ENCODE results near the gene ACOXL. TPM values are rescaled to one million over a fixed set of nuclear protein-coding genes. Genes with fewer than 3 reads are reported as not detected.

ACOXL gene
- total RNA-seq, 2 experiments from 2014 or later: 0.20 to 0.96 TPM

DNA sequence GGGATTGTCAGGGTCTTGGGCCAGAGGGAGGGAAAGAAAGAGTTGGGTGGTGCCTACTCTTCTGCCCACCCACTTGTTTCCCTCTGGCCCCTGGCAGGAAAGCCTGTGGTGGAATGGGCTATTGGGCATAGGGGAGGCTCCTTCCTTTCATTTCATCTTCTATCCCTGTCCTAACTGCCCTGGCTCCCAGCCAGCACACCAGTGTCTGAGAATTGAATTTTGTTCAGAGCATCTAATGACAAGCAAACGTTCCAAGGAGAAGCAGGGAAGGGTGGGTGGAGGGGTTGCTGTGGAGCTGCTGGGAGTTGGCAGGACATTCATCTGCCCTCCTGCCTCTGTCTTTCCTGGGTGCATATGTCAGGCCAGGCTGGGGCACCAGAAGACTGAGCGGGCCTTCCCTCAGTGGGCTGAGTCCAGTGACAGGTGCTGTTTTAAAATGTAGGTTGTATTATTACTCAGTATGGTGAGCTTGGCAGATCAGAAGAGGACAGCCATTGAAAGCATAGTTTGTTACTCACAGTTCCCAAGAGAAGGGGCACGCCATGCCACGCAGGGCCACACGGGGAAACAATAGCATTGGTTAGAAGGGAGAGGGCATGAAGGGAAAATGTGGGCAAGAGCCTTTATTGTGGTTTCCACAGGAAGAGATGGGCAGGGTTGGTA lies 171.9 kb downstream of the ACOXL start:
- Mint-ChIP-seq H3K36me3 (no peaks in the 10 kb centered on the region), H3K4me1 (peaks cover 2% of the 10 kb centered on the region), H3K27ac (no peak overlapping the region), H3K4me3 (no peak overlapping the region), H3K9me3 (ENCODE audit: low read depth) (no peaks in the 10 kb centered on the region), H3K27me3 (peaks cover 25% of the 10 kb centered on the region)
- CTCF ChIA-PET: no interaction called here
- DNase-seq: no peak
- ATAC-seq: no peak

- CTCF ChIA-PET: no interaction called here
- peaks cover 23% of the 10 kb centered on the region for H3K27me3 Mint-ChIP-seq
- ATAC-seq (no peak), DNase-seq (no peak)
- H3K9me3 Mint-ChIP-seq (ENCODE audit: low read depth): no peaks in the 10 kb centered on the region
- peaks cover 3% of the 10 kb centered on the region for H3K4me1 Mint-ChIP-seq
- H3K4me3 Mint-ChIP-seq: no peak overlapping the region
- no peak overlapping the region for H3K27ac Mint-ChIP-seq
- H3K36me3 Mint-ChIP-seq: no peaks in the 10 kb centered on the region
Measured at GRCh38 chr2:110904779-110905148, 172.4 kb downstream of the ACOXL start.

- H3K36me3 Mint-ChIP-seq: no peaks in the 10 kb centered on the region
- no peaks in the 10 kb centered on the region for H3K9me3 Mint-ChIP-seq (ENCODE audit: low read depth)
- peaks cover 19% of the 10 kb centered on the region for H3K27me3 Mint-ChIP-seq
- DNase-seq: no peak
- no peak for ATAC-seq
- no peak overlapping the region for H3K4me3 Mint-ChIP-seq
- CTCF ChIA-PET: no interaction called here
- no peak overlapping the region for H3K27ac Mint-ChIP-seq
- peaks cover 7% of the 10 kb centered on the region for H3K4me1 Mint-ChIP-seq
Measured at GRCh38 chr2:110905217-110905616, 172.8 kb downstream of the ACOXL start.

DNA sequence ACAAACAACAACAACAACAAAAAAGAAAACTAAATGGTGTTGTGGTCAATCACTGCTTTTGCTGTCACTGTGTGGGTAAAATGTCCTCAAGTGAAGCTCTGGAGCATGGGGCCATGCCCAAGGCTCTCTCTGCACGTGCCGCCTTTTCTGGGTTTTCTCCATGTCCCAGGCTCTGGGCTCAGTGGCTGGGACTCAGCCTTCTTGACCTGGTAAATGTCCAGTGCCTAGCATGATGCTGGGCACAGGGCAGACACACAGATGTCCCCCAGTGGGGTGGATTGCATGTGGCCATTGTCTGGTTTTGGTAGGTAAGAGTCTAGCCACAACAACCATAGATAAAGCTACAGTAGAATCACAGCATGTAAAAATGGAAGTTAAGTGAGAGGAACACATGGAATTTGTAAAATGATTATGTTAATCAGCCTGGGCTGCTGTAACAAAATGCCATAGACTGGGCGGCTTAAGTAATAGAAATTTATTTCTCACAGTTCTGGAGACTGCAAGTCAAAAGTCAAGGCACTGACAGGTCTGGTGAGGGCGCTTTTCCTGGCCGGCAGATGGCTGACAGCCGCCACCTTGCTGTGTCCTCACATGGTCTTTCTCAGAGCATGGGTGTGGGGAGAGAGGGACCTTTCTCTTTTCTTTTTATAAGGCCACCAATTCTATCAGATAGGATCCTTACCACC lies 174.4 kb downstream of the ACOXL start:
- Mint-ChIP-seq H3K27ac (no peak overlapping the region), H3K4me1 (peaks cover 10% of the 10 kb centered on the region), H3K4me3 (no peak overlapping the region)

DNA sequence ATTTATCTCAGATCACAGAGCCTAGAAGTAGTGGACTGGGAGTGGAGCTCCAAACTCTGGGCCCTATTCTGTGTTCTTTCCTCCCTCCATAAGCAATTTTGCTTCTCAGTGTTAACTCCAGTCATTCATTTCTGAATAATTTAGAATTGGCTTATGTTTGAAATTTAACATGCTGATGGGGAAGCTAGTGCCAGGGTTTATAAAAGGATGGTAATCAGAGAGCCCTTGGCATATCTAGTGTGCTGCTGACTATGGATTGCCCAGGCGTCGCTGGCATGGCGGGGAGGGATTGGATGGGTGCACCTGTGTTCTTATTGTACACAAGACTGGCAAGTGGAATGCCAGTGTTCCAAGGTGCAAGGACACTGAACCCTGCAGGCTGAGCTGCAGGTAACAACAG lies 177.1 kb downstream of the ACOXL start:
- DNase-seq (no peak), ATAC-seq (no peak)
- H3K4me3 Mint-ChIP-seq: no peak overlapping the region
- H3K9me3 Mint-ChIP-seq (ENCODE audit: low read depth): peaks cover 22% of the 10 kb centered on the region
- H3K27ac Mint-ChIP-seq: no peak overlapping the region
- H3K4me1 Mint-ChIP-seq: peaks cover 8% of the 10 kb centered on the region
- peaks cover 32% of the 10 kb centered on the region for H3K27me3 Mint-ChIP-seq
- CTCF ChIA-PET: no interaction called here
- H3K36me3 Mint-ChIP-seq: peaks cover 11% of the 10 kb centered on the region

More for the DNA sequence above, 174.4 kb downstream of the ACOXL start:
- CTCF ChIA-PET: interaction anchor here (0.7 kb wide), 1 partner anchor 46 kb away, joined by 4 read pairs; no protein-coding TSS in a partner anchor
- DNase-seq (no peak), ATAC-seq (no peak)
- Mint-ChIP-seq H3K9me3 (ENCODE audit: low read depth) (peaks cover 7% of the 10 kb centered on the region), H3K36me3 (peaks cover 7% of the 10 kb centered on the region), H3K27me3 (peaks cover 25% of the 10 kb centered on the region)

DNA sequence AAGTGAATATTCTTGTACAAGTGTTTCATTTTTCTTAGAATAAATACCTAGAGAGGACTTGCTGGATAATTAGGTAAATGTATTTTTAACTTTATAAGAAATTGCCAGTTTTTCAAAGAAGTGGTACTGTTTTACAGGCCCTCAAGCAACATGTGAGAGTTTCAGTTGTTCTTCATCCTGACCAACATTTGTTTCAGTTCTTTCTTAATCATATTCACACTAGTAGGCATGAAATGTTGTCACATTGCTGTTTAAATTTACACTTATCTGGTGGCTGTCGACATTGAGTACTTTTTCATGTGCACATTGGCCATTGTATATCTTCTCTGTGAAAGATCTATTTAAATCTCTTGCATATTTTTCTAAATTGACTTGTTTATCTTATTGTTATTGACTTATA lies 178.1 kb downstream of the ACOXL start:
- Mint-ChIP-seq H3K9me3 (ENCODE audit: low read depth) (peaks cover 22% of the 10 kb centered on the region), H3K36me3 (peaks cover 11% of the 10 kb centered on the region)
- CTCF ChIA-PET: no interaction called here

DNA sequence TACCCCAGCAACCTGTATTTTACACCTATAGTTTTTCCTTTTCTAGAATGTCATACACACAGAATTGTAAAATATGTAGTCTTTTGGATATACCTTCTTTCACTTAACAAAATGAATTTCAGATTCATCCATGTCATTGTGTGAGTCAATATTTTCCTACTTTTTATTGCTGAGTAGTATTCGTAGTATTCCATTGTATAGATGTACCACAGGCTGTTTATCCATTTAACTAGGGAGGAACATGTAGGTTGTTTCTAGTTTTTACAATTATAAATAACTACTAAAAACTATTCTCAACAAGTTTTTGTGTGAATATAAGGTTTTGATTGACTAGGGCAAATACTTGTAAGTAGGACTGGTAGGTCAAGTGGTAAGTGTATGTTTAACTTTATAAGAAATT lies 187.4 kb downstream of the ACOXL start:
- H3K4me3 Mint-ChIP-seq: no peak overlapping the region
- H3K9me3 Mint-ChIP-seq (ENCODE audit: low read depth): peaks cover 5% of the 10 kb centered on the region
- H3K27ac Mint-ChIP-seq: no peak overlapping the region
- peaks cover 58% of the 10 kb centered on the region for H3K27me3 Mint-ChIP-seq
- peaks cover 3% of the 10 kb centered on the region for H3K36me3 Mint-ChIP-seq
- H3K4me1 Mint-ChIP-seq: no peaks in the 10 kb centered on the region
- no peak for ATAC-seq
- CTCF ChIA-PET: no interaction called here
- DNase-seq: no peak

More for the DNA sequence above, 178.1 kb downstream of the ACOXL start:
- ATAC-seq (no peak), DNase-seq (no peak)
- peaks cover 38% of the 10 kb centered on the region for H3K27me3 Mint-ChIP-seq
- no peak overlapping the region for H3K27ac Mint-ChIP-seq
- H3K4me1 Mint-ChIP-seq: peaks cover 7% of the 10 kb centered on the region
- H3K4me3 Mint-ChIP-seq: no peak overlapping the region

DNA sequence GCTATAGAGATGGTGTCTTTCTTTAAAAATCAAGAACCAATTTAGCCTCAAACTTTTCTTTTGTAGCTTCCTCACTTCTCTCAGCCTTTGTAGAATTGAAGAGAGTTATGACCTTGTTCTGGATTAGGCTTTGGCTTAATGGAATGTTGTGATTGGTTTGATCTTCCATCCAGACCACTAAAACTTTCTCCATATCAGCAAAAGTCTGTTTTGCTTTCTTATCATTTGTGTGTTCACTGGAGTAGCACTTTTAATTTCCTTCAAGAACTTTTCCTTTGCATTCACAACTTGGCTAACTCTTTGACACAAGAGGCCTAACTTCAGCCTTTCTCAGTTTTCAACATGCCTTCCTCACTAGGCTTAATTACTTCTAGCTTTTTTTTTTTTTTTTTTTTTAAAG lies 193.1 kb downstream of the ACOXL start:
- DNase-seq (no peak), ATAC-seq (no peak)
- peaks cover 15% of the 10 kb centered on the region for H3K27me3 Mint-ChIP-seq
- H3K4me3 Mint-ChIP-seq: no peak overlapping the region
- H3K4me1 Mint-ChIP-seq: no peaks in the 10 kb centered on the region
- CTCF ChIA-PET: no interaction called here
- H3K36me3 Mint-ChIP-seq: peaks cover 5% of the 10 kb centered on the region
- peaks cover 16% of the 10 kb centered on the region for H3K9me3 Mint-ChIP-seq (ENCODE audit: low read depth)
- H3K27ac Mint-ChIP-seq: no peak overlapping the region

- Mint-ChIP-seq H3K27me3 (peaks cover 5% of the 10 kb centered on the region), H3K4me3 (no peak overlapping the region), H3K27ac (no peak overlapping the region), H3K9me3 (ENCODE audit: low read depth) (peaks cover 16% of the 10 kb centered on the region), H3K36me3 (peaks cover 6% of the 10 kb centered on the region), H3K4me1 (no peaks in the 10 kb centered on the region)
- CTCF ChIA-PET: no interaction called here
- no peak for DNase-seq
- ATAC-seq: no peak
Measured at GRCh38 chr2:110927526-110927925, 195.2 kb downstream of the ACOXL start.

GRCh38 chr2:110929528-110929927 lies 197.2 kb downstream of the ACOXL start:
- Mint-ChIP-seq H3K27me3 (no peaks in the 10 kb centered on the region), H3K36me3 (peaks cover 6% of the 10 kb centered on the region), H3K9me3 (ENCODE audit: low read depth) (peaks cover 16% of the 10 kb centered on the region), H3K27ac (no peak overlapping the region), H3K4me1 (no peaks in the 10 kb centered on the region), H3K4me3 (no peak overlapping the region)
- DNase-seq (no peak), ATAC-seq (no peak)
- CTCF ChIA-PET: no interaction called here

- CTCF ChIA-PET: no interaction called here
- Mint-ChIP-seq H3K4me1 (no peaks in the 10 kb centered on the region), H3K36me3 (peaks cover 6% of the 10 kb centered on the region), H3K4me3 (no peak overlapping the region), H3K27me3 (no peaks in the 10 kb centered on the region), H3K27ac (no peak overlapping the region), H3K9me3 (ENCODE audit: low read depth) (peaks cover 15% of the 10 kb centered on the region)
- no peak for DNase-seq
- ATAC-seq: no peak
Measured at GRCh38 chr2:110931648-110932047, 199.3 kb downstream of the ACOXL start.

DNA sequence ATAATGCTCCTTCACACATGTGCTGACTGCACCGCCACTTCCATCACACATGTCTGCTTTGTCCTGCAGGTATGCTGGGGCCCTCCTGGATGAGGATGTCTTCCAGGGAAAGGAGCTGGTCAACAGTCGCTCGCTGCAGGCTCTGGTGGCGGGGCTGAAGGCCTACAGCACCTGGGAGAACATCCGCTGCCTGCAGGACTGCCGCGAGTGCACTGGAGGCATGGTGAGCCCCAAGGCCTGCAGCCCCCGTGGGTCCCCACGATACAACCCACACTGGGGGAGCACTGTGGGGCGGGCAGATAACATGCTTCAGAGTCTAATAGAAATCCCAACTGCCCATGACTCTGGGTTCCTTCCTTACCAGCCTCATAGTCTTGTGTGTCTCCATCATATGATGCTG lies 201.0 kb downstream of the ACOXL start:
- Mint-ChIP-seq H3K27me3 (no peaks in the 10 kb centered on the region), H3K27ac (no peak overlapping the region), H3K36me3 (peaks cover 6% of the 10 kb centered on the region), H3K9me3 (ENCODE audit: low read depth) (peaks cover 9% of the 10 kb centered on the region), H3K4me3 (no peak overlapping the region), H3K4me1 (no peaks in the 10 kb centered on the region)
- CTCF ChIA-PET: no interaction called here
- DNase-seq: no peak
- no peak for ATAC-seq

DNA sequence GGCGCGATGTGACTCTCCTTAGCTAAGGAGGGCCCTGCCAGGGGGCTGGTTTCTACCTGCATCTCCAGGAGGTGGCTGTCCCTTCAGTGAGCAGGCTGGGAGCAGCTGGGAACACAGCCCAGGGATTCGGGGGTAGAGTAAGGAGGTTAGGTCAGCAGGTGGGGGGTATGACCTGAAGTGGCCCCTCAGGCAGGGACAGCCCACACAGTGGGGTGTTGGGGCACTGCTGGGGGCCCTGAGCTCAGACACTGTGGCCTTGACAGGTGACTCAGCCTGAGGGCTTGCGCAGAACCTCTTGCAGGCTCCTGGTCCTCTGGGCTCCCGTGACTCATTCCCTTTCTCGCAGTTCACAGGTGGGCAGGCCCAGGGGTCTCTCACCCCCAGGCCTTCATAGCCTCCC lies 202.6 kb downstream of the ACOXL start:
- Mint-ChIP-seq H3K9me3 (ENCODE audit: low read depth) (peaks cover 3% of the 10 kb centered on the region), H3K27ac (no peak overlapping the region), H3K4me3 (no peak overlapping the region), H3K36me3 (peaks cover 1% of the 10 kb centered on the region), H3K4me1 (no peaks in the 10 kb centered on the region), H3K27me3 (peaks cover 4% of the 10 kb centered on the region)
- ATAC-seq (no peak), DNase-seq (no peak)
- CTCF ChIA-PET: no interaction called here

DNA sequence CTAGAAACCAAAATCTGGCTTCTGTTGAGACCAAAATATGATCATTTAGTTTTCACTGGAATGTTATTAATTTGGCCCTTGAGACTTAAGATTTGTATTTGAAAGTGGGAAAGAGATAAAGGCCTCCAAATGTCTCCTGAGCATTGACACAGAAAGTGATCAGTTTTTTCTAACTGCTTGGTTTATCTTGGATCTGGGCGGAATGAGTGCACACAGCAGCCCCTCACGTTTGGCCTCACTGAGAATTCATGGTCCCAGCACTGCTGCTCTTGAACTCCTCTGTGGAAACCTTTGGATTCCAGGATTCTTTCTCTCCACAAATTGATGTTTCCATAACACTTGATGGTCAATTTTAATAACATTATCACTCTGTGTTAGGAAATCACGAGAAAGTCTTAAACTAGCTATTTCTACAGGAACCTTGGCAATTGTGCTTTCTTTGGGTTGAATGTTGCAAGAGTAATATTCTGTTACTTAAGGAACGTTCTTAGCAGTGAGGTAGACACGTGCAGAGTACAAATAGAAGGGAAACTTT lies 208.1 kb downstream of the ACOXL start:
- H3K36me3 Mint-ChIP-seq: no peaks in the 10 kb centered on the region
- DNase-seq (no peak), ATAC-seq (no peak)
- no peak overlapping the region for H3K4me3 Mint-ChIP-seq
- H3K27me3 Mint-ChIP-seq: peaks cover 19% of the 10 kb centered on the region
- H3K9me3 Mint-ChIP-seq (ENCODE audit: low read depth): no peaks in the 10 kb centered on the region
- no peaks in the 10 kb centered on the region for H3K4me1 Mint-ChIP-seq
- H3K27ac Mint-ChIP-seq: no peak overlapping the region
- CTCF ChIA-PET: no interaction called here

Data from activated CD8-positive, alpha-beta memory T cell treated with anti-CD3 and anti-CD28 coated beads, Interleukin-2, amount 10 ng/mL, durations not matched to agents 7 days and 5 days (primary cell).